ENCODE results near the gene AKR7A3. TPM values are rescaled to one million over a fixed set of nuclear protein-coding genes. Genes with fewer than 3 reads are reported as not detected.
"Not testable (repeated sequence)": the region's sequence is repeated elsewhere in the genome, so short reads cannot be mapped to it uniquely, and the experiment has no call there.

The AKR7A3 gene
- total RNA-seq, 1 donor from 2014 or later = 0.20 TPM

DNA sequence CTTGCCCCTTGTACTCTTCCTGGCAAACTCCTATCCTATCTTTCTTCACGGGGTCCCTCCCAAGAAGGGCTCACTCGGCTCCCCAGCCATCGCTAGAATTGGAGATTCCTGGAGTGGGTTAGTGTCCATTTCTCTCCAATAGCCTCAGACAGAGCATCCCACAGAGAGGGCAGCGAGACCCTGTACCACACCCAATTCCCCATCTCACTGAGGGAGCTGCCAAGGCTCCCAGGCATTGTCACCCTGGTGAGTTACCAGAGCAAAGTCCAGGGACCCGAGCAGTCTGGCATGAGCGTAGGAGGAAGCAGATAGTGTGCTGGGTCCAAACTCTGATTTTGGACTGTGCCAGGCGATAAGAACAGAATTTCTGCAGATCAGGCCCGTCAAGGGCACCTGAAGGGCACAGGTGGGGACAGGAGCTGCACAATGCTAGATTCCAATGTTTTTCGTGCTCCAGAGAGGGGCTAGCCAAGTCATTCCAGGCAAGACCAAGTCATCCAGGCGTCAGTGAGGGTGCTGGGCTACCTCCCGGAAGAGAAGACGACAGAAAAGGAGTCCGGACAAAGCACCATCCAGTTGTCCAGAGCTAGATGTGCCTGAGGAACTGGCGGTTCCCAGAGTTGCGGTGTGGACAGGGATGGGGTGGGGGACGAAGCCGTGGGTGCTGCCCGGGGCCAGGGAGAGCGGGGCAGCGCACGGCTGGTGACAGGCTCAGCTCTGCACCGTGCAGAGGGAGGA is 15.3 kb downstream of the AKR7A3 start:
- no peak for FAIRE-seq
- H3K79me2 ChIP-seq (ENCODE audit: insufficient read depth, low read length) = no peaks in the 10 kb centered on the region

DNA sequence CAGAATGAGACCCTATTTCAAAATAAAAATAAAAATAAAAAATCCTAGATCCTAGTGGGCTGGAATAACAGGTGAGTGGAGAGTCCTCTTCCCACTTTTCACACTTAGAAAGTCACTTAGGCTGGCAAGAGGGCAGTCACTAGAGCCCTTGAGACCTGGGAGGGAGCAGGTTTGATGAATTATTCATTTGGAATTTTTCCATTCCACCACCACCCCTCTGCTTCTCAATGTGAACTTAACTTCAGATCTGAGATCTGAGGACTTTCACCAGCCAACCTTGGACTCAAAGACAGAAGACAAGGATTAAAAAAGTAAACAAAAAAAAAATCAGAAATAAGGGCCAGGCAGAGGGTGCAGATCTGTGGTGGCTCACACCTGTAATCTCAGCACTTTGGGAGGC is 16.5 kb downstream of the AKR7A3 start:
- H3K4me3 Mint-ChIP-seq (ENCODE audit: unreplicated experiment) = no peak overlapping the region
- Histone ChIP-seq H4K20me1 (ENCODE audit: insufficient read depth, low read length) (no peaks in the 10 kb centered on the region), H3K79me2 (ENCODE audit: insufficient read depth, low read length) (no peaks in the 10 kb centered on the region), H3K4me3 (ENCODE audit: insufficient read depth, low read depth, low read length) (no peak overlapping the region), H3K4me1 (ENCODE audit: insufficient read depth, low read length) (no peaks in the 10 kb centered on the region), H3K9me3 (ENCODE audit: insufficient read depth, low read depth, low read length) (peaks cover 3% of the 10 kb centered on the region), H2AFZ (ENCODE audit: low read depth, low read length) (no peak overlapping the region), H3K9ac (ENCODE audit: low read length) (no peak overlapping the region), H3K36me3 (ENCODE audit: insufficient read depth, low read length) (no peaks in the 10 kb centered on the region), H3K4me2 (ENCODE audit: low read length) (no peak overlapping the region), H3K27ac (ENCODE audit: low read depth, low read length) (no peak overlapping the region), H3K27me3 (ENCODE audit: insufficient read depth, low read length) (no peaks in the 10 kb centered on the region)
- H3K27ac Mint-ChIP-seq (ENCODE audit: unreplicated experiment) = no peak overlapping the region
- H3K4me1 Mint-ChIP-seq (ENCODE audit: low read depth, unreplicated experiment) = no peaks in the 10 kb centered on the region
- DNase-seq (ENCODE audit: low read depth) (no peak), FAIRE-seq (no peak)
- peaks cover 17% of the 10 kb centered on the region for H3K27me3 Mint-ChIP-seq (ENCODE audit: low read depth, unreplicated experiment)
- H3K36me3 Mint-ChIP-seq (ENCODE audit: low read depth, unreplicated experiment) = peaks cover 9% of the 10 kb centered on the region
- H3K9me3 Mint-ChIP-seq (ENCODE audit: unreplicated experiment) = peaks cover 7% of the 10 kb centered on the region
- TF ChIP-seq, protein P1, sequence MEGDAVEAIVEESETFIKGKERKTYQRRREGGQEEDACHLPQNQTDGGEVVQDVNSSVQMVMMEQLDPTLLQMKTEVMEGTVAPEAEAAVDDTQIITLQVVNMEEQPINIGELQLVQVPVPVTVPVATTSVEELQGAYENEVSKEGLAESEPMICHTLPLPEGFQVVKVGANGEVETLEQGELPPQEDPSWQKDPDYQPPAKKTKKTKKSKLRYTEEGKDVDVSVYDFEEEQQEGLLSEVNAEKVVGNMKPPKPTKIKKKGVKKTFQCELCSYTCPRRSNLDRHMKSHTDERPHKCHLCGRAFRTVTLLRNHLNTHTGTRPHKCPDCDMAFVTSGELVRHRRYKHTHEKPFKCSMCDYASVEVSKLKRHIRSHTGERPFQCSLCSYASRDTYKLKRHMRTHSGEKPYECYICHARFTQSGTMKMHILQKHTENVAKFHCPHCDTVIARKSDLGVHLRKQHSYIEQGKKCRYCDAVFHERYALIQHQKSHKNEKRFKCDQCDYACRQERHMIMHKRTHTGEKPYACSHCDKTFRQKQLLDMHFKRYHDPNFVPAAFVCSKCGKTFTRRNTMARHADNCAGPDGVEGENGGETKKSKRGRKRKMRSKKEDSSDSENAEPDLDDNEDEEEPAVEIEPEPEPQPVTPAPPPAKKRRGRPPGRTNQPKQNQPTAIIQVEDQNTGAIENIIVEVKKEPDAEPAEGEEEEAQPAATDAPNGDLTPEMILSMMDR (IDR thresholded peaks at IDR 0.05; ENCODE audit: insufficient read depth, low read depth, low read length) = no peak
- TF ChIP-seq EZH2 (IDR thresholded peaks at IDR 0.05; ENCODE audit: insufficient read depth, low read length) = no peak

More for the DNA sequence above, 15.3 kb downstream of the AKR7A3 start:
- peaks cover 17% of the 10 kb centered on the region for H3K27me3 Mint-ChIP-seq (ENCODE audit: low read depth, unreplicated experiment)
- H3K36me3 ChIP-seq (ENCODE audit: insufficient read depth, low read length) = no peaks in the 10 kb centered on the region
- H3K4me2 ChIP-seq (ENCODE audit: low read length) = peak overlapping the region; percentile 77
- TF ChIP-seq, protein P1 (IDR thresholded peaks at IDR 0.05; ENCODE audit: insufficient read depth, low read depth, low read length) = no peak
- no peak for TF ChIP-seq EZH2 (IDR thresholded peaks at IDR 0.05; ENCODE audit: insufficient read depth, low read length)
- no peak overlapping the region for H2AFZ ChIP-seq (ENCODE audit: low read depth, low read length)
- H3K36me3 Mint-ChIP-seq (ENCODE audit: low read depth, unreplicated experiment) = peaks cover 9% of the 10 kb centered on the region
- H3K4me1 Mint-ChIP-seq (ENCODE audit: low read depth, unreplicated experiment) = no peaks in the 10 kb centered on the region
- H3K27me3 ChIP-seq (ENCODE audit: insufficient read depth, low read length) = no peaks in the 10 kb centered on the region
- no peak overlapping the region for H3K27ac ChIP-seq (ENCODE audit: low read depth, low read length)
- H3K4me3 ChIP-seq (ENCODE audit: insufficient read depth, low read depth, low read length) = no peak overlapping the region
- H3K4me3 Mint-ChIP-seq (ENCODE audit: unreplicated experiment) = no peak overlapping the region
- peaks cover 3% of the 10 kb centered on the region for H3K9me3 ChIP-seq (ENCODE audit: insufficient read depth, low read depth, low read length)
- DNase-seq (ENCODE audit: low read depth) = no peak
- no peaks in the 10 kb centered on the region for H4K20me1 ChIP-seq (ENCODE audit: insufficient read depth, low read length)
- H3K9ac ChIP-seq (ENCODE audit: low read length) = no peak overlapping the region
- H3K4me1 ChIP-seq (ENCODE audit: insufficient read depth, low read length) = no peaks in the 10 kb centered on the region
- H3K9me3 Mint-ChIP-seq (ENCODE audit: unreplicated experiment) = peaks cover 7% of the 10 kb centered on the region
- H3K27ac Mint-ChIP-seq (ENCODE audit: unreplicated experiment) = no peak overlapping the region

DNA sequence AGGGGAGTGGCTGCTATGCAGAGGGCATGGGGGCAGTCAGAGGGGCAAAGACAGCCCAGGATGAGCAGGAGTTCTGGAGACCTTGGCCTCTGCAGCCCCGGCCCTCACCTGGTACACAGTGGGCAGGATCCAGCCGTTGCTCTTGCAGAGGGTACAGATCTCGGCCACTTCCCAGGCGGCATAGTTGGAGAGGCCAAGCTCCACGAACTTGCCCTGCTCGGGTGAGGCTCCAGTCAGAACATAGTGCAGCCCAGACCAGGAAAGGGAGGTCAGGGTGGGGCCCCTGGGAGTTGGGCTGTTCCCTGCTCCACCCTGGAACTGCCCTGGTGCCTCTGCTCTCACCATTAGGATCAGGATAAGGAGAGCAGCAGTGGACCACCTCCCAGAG is 18.2 kb downstream of the AKR7A3 start:
- Mint-ChIP-seq H3K27me3 (ENCODE audit: low read depth, unreplicated experiment) (peaks cover 18% of the 10 kb centered on the region), H3K36me3 (ENCODE audit: low read depth, unreplicated experiment) (peaks cover 12% of the 10 kb centered on the region), H3K9me3 (ENCODE audit: unreplicated experiment) (peaks cover 11% of the 10 kb centered on the region)
- H2AFZ ChIP-seq (ENCODE audit: low read depth, low read length); H3K4me1 ChIP-seq (ENCODE audit: insufficient read depth, low read length); H3K4me2 ChIP-seq (ENCODE audit: low read length); H3K4me1 Mint-ChIP-seq (ENCODE audit: low read depth, unreplicated experiment); H3K27ac Mint-ChIP-seq (ENCODE audit: unreplicated experiment); H3K36me3 ChIP-seq (ENCODE audit: insufficient read depth, low read length); H3K9ac ChIP-seq (ENCODE audit: low read length); H3K4me3 Mint-ChIP-seq (ENCODE audit: unreplicated experiment); DNase-seq (ENCODE audit: low read depth); FAIRE-seq; H3K79me2 ChIP-seq (ENCODE audit: insufficient read depth, low read length); H3K27ac ChIP-seq (ENCODE audit: low read depth, low read length); H3K9me3 ChIP-seq (ENCODE audit: insufficient read depth, low read depth, low read length); H3K27me3 ChIP-seq (ENCODE audit: insufficient read depth, low read length); H4K20me1 ChIP-seq (ENCODE audit: insufficient read depth, low read length); H3K4me3 ChIP-seq (ENCODE audit: insufficient read depth, low read depth, low read length): not testable (repeated sequence)

DNA sequence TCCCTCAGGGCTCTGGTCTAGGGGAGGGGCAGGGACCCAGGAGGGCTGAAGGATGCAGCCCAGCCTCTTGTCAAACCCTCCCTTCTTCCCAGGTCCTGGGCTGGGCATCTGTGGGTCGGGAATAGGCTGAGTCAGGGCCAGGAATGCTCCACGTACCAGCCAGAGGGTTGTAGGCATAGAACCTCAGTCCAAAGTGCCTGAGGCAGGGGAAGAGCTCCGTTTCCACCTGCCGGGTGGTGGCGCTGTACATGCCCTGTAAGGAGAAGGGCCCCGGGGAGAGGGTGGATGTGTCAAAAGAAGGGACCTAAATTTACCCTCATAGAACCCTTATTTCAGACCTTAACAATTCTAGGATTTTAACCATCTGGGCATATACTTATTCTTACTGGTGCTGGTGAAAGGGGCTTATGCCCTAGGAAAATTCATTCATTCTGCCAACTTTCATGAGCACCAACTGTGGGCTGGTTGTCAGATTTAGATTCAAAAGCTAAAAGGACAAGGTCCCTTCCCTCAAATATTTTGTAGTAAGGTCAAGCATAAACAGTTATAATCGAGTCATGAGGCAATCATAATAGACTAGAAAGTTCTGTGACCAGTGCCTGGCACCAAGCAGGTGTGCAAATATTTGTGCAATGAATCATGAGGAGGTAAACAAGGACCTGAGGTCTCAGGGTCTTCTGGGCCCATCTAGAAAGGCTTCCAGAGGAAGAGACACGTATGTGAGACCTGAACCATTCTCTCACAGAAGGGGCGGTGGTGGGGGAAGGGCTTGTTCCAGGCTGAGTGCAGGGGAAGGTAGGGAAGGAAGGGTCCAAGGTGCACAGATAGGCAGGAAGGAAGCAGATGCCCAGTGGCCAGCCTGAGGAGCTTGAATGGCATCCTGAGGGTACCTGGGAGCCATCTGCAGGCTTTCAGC is 18.9 kb downstream of the AKR7A3 start:
- not testable (repeated sequence) for H3K27ac ChIP-seq (ENCODE audit: low read depth, low read length); H3K27ac Mint-ChIP-seq (ENCODE audit: unreplicated experiment); H3K9me3 ChIP-seq (ENCODE audit: insufficient read depth, low read depth, low read length); H3K4me3 Mint-ChIP-seq (ENCODE audit: unreplicated experiment); H2AFZ ChIP-seq (ENCODE audit: low read depth, low read length); H4K20me1 ChIP-seq (ENCODE audit: insufficient read depth, low read length); H3K4me3 ChIP-seq (ENCODE audit: insufficient read depth, low read depth, low read length); H3K4me2 ChIP-seq (ENCODE audit: low read length); H3K36me3 ChIP-seq (ENCODE audit: insufficient read depth, low read length); H3K4me1 ChIP-seq (ENCODE audit: insufficient read depth, low read length); FAIRE-seq; H3K79me2 ChIP-seq (ENCODE audit: insufficient read depth, low read length); H3K4me1 Mint-ChIP-seq (ENCODE audit: low read depth, unreplicated experiment); H3K27me3 ChIP-seq (ENCODE audit: insufficient read depth, low read length); DNase-seq (ENCODE audit: low read depth); H3K9ac ChIP-seq (ENCODE audit: low read length)
- Mint-ChIP-seq H3K9me3 (ENCODE audit: unreplicated experiment) (peaks cover 11% of the 10 kb centered on the region), H3K36me3 (ENCODE audit: low read depth, unreplicated experiment) (peaks cover 12% of the 10 kb centered on the region), H3K27me3 (ENCODE audit: low read depth, unreplicated experiment) (peaks cover 18% of the 10 kb centered on the region)

Measured in astrocyte (in vitro differentiated cells and primary cell).